HepG2 (cell line): ENCODE data around the gene MRPL2. TPM values are rescaled to one million over a fixed set of nuclear protein-coding genes. Genes with fewer than 3 reads are reported as not detected.

Experiments
- ARHGAP35 ChIP-seq: sonication (generic); formaldehyde crosslinking; IDR thresholded peaks from 2 replicates; pipeline ENCODE4 v1.9.0; 2022; ENCODE audit warnings: mild to moderate bottlenecking, inconsistent platforms, moderate library complexity, missing genetic modification reagents, borderline replicate concordance
- ERF ChIP-seq: IDR thresholded peaks from 2 replicates; pipeline ENCODE4 v1.6.1; 2018; ENCODE audit warnings: missing biosample characterization, missing genetic modification reagents
- FOXO1 ChIP-seq: sonication (generic); formaldehyde crosslinking; IDR thresholded peaks from 2 replicates; pipeline ENCODE4 v1.4.0; 2020; ENCODE audit warnings: missing genetic modification reagents
- GATAD1 ChIP-seq: IDR thresholded peaks from 2 replicates; pipeline ENCODE4 v1.6.1; 2016; ENCODE audit warnings: missing genetic modification reagents, missing compliant biosample characterization
- KMT2B ChIP-seq: IDR thresholded peaks from 2 replicates; pipeline ENCODE4 v1.6.1; 2016; ENCODE audit warnings: missing genetic modification reagents, missing compliant biosample characterization
- PHF20 ChIP-seq: sonication (generic); formaldehyde crosslinking; IDR thresholded peaks from 2 replicates; pipeline ENCODE4 v1.5.0; 2020; ENCODE audit warnings: mild to moderate bottlenecking, missing genetic modification reagents
- TEAD3 ChIP-seq: optimal IDR thresholded peaks from 2 replicates; pipeline ENCODE3; 2016; ENCODE audit warnings: borderline replicate concordance
- ZBTB7B ChIP-seq: sonication (generic); formaldehyde crosslinking; IDR thresholded peaks from 2 replicates; pipeline ENCODE4 v1.4.0; 2020; ENCODE audit warnings: missing genetic modification reagents
- ZNF101 ChIP-seq: sonication (generic); formaldehyde crosslinking; IDR thresholded peaks from 2 replicates; pipeline ENCODE4 v1.4.0; 2020; ENCODE audit warnings: mild to moderate bottlenecking, low read depth, missing genetic modification reagents, borderline replicate concordance
- ZNF543 ChIP-seq: sonication (generic); formaldehyde crosslinking; IDR thresholded peaks from 2 replicates; pipeline ENCODE4 v1.4.0; 2020; ENCODE audit warnings: mild to moderate bottlenecking, missing genetic modification reagents
- ZNF570 ChIP-seq: sonication (generic); formaldehyde crosslinking; IDR thresholded peaks from 2 replicates; pipeline ENCODE4 v1.4.0; 2020; ENCODE audit warnings: mild to moderate bottlenecking, missing genetic modification reagents, borderline replicate concordance
- ZNF781 ChIP-seq: sonication (generic); formaldehyde crosslinking; IDR thresholded peaks from 2 replicates; pipeline ENCODE4 v1.5.1; 2020; ENCODE audit warnings: borderline replicate concordance, mild to moderate bottlenecking, missing genetic modification reagents; ENCODE audit errors: not compliant biosample characterization
- ZNF816 ChIP-seq: sonication (generic); formaldehyde crosslinking; IDR thresholded peaks from 2 replicates; pipeline ENCODE4 v1.8.0; 2022; ENCODE audit warnings: missing genetic modification reagents, mild to moderate bottlenecking, borderline replicate concordance
- ZNF850 ChIP-seq: sonication (generic); formaldehyde crosslinking; conservative IDR thresholded peaks from 2 replicates; pipeline ENCODE4 v1.9.0; 2021; ENCODE audit warnings: mild to moderate bottlenecking, missing genetic modification reagents
- ZSCAN9 ChIP-seq: IDR thresholded peaks from 2 replicates; pipeline ENCODE4 v1.6.1; 2016; ENCODE audit warnings: borderline replicate concordance
- polyA plus RNA-seq, 8 experiments: library from polyadenylated mRNA; depleted of rRNA in 3 of 8; stranded (reverse) in 7 of 8; unstranded in 1 of 8; fragments of >200 nt; fragmentation: Illumina TruSeq in 4 of 8; extraction: Trizol in 4 of 8; gene quantifications; 2 replicates each; pipeline versions ENCODE4 v1.2.1 to v1.2.3, GENCODE V29; 2011 to 2016; ENCODE audit warnings: low read depth in 4 of 8, missing spikeins in 1 of 8, mixed read lengths in 1 of 8; ENCODE audit not compliant: insufficient read depth in 1 of 8
- total RNA-seq, 5 experiments: library from RNA; depleted of rRNA; stranded (reverse); fragments of >200 nt; fragmentation: Illumina TruSeq; extraction: Trizol; gene quantifications; 2 replicates each; pipeline ENCODE4 v1.2.3, GENCODE V29; 2016; ENCODE audit warnings: low read depth in 1 of 5
- TF ChIP-seq, protein P1 (sequence below): sonication (generic); formaldehyde crosslinking; IDR thresholded peaks from 2 replicates; pipeline ENCODE4 v1.4.0; 2020; ENCODE audit warnings: missing genetic modification reagents
- TF ChIP-seq, protein P2 (sequence below): sonication (generic); formaldehyde crosslinking; IDR thresholded peaks from 2 replicates; pipeline ENCODE4 v1.4.0; 2020; ENCODE audit warnings: mild to moderate bottlenecking, missing genetic modification reagents
- TF ChIP-seq, protein P3 (sequence below): sonication (generic); formaldehyde crosslinking; IDR thresholded peaks from 2 replicates; pipeline ENCODE4 v1.4.0; 2020; ENCODE audit warnings: mild to moderate bottlenecking, missing genetic modification reagents, borderline replicate concordance
- TF ChIP-seq, protein P4 (sequence below): sonication (generic); formaldehyde crosslinking; IDR thresholded peaks from 2 replicates; pipeline ENCODE4 v1.8.0; 2022; ENCODE audit warnings: missing genetic modification reagents, low read depth, mild to moderate bottlenecking, borderline replicate concordance

Gene MRPL2
- total and polyA plus RNA-seq, 2 of the 13 experiments (the other 11 are each of a cell fraction or from before 2014, with no cell fraction given): 56.8 to 65.6 TPM

DNA sequence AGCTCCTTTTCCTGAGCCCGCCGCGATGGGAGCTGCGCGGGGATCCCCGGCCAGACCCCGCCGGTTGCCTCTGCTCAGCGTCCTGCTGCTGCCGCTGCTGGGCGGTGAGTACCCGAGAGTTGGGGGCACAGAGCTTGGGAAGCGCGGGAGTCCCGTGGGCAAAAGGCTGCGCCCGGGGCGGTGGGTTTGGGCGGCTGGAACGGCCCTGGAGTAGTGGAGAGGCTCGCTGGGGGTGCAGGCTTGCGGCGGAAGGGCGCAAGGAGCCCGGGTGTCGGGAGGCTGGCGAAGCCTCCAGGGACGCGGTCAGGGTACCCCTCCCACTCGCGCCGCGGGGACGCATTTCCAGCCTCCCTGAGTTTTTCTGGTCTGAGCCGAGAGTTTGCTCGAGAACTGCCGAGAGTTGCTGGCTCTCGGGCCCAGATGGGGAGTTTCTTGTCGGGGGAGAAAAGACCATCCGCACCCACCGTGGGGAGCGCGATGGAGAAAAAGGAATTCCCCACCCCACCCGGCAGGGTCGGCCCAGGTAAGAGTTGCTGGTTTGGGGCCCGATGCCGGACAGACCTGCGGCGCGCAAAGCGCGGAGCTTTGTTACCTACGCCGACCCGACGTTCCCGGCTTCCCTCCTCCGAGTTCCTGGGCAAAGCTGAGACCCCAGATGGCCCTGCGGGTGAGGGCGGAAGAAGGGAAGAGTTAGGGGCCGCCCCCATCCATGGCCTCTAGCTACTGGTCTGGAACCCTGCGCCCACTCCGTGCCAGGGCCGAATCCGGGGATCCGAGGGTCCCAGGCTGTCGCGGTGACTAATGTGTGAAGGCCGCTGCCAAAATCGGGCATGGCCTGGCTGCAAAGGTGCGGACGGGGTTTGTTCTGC, 17.5 kb upstream of the MRPL2 start (continued):
- TF ChIP-seq, protein P1, sequence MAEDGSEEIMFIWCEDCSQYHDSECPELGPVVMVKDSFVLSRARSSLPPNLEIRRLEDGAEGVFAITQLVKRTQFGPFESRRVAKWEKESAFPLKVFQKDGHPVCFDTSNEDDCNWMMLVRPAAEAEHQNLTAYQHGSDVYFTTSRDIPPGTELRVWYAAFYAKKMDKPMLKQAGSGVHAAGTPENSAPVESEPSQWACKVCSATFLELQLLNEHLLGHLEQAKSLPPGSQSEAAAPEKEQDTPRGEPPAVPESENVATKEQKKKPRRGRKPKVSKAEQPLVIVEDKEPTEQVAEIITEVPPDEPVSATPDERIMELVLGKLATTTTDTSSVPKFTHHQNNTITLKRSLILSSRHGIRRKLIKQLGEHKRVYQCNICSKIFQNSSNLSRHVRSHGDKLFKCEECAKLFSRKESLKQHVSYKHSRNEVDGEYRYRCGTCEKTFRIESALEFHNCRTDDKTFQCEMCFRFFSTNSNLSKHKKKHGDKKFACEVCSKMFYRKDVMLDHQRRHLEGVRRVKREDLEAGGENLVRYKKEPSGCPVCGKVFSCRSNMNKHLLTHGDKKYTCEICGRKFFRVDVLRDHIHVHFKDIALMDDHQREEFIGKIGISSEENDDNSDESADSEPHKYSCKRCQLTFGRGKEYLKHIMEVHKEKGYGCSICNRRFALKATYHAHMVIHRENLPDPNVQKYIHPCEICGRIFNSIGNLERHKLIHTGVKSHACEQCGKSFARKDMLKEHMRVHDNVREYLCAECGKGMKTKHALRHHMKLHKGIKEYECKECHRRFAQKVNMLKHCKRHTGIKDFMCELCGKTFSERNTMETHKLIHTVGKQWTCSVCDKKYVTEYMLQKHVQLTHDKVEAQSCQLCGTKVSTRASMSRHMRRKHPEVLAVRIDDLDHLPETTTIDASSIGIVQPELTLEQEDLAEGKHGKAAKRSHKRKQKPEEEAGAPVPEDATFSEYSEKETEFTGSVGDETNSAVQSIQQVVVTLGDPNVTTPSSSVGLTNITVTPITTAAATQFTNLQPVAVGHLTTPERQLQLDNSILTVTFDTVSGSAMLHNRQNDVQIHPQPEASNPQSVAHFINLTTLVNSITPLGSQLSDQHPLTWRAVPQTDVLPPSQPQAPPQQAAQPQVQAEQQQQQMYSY (CRISPR knock-in tag): peak; percentile 98
- TF ChIP-seq ARHGAP35 (CRISPR knock-in tag) (0 out of 2 replicates have a peak, but pooled peaks have one; percentile 51), ZNF781 (CRISPR knock-in tag) (no peak), ZSCAN9 (CRISPR knock-in tag) (no peak), KMT2B (0 out of 2 replicates have a peak, but pooled peaks have one; percentile 28), ZNF101 (CRISPR knock-in tag) (peak; percentile 85; the same call in 1 of the 2 replicates), ZNF816 (peak; percentile 59; the same call in 1 of the 2 replicates), ZNF570 (CRISPR knock-in tag) (peak; percentile 28; the same call in 1 of the 2 replicates), ZNF543 (CRISPR knock-in tag) (peak; percentile 84; the same call in 1 of the 2 replicates), PHF20 (CRISPR knock-in tag) (peak; percentile 33; the same call in 1 of the 2 replicates), ZBTB7B (CRISPR knock-in tag) (peak; percentile 70; the same call in 1 of the 2 replicates), TEAD3 (CRISPR knock-in tag) (peak; percentile 36), ZNF850 (CRISPR knock-in tag) (peak; percentile 85; the same call in 1 of the 2 replicates), ERF (peak; percentile 52; the same call in 1 of the 2 replicates), FOXO1 (peak; percentile 19), GATAD1 (CRISPR knock-in tag) (0 out of 2 replicates have a peak, but pooled peaks have one; percentile 9)
- TF ChIP-seq, protein P2, sequence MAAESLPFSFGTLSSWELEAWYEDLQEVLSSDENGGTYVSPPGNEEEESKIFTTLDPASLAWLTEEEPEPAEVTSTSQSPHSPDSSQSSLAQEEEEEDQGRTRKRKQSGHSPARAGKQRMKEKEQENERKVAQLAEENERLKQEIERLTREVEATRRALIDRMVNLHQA (CRISPR knock-in tag): no peak
- TF ChIP-seq, protein P3, sequence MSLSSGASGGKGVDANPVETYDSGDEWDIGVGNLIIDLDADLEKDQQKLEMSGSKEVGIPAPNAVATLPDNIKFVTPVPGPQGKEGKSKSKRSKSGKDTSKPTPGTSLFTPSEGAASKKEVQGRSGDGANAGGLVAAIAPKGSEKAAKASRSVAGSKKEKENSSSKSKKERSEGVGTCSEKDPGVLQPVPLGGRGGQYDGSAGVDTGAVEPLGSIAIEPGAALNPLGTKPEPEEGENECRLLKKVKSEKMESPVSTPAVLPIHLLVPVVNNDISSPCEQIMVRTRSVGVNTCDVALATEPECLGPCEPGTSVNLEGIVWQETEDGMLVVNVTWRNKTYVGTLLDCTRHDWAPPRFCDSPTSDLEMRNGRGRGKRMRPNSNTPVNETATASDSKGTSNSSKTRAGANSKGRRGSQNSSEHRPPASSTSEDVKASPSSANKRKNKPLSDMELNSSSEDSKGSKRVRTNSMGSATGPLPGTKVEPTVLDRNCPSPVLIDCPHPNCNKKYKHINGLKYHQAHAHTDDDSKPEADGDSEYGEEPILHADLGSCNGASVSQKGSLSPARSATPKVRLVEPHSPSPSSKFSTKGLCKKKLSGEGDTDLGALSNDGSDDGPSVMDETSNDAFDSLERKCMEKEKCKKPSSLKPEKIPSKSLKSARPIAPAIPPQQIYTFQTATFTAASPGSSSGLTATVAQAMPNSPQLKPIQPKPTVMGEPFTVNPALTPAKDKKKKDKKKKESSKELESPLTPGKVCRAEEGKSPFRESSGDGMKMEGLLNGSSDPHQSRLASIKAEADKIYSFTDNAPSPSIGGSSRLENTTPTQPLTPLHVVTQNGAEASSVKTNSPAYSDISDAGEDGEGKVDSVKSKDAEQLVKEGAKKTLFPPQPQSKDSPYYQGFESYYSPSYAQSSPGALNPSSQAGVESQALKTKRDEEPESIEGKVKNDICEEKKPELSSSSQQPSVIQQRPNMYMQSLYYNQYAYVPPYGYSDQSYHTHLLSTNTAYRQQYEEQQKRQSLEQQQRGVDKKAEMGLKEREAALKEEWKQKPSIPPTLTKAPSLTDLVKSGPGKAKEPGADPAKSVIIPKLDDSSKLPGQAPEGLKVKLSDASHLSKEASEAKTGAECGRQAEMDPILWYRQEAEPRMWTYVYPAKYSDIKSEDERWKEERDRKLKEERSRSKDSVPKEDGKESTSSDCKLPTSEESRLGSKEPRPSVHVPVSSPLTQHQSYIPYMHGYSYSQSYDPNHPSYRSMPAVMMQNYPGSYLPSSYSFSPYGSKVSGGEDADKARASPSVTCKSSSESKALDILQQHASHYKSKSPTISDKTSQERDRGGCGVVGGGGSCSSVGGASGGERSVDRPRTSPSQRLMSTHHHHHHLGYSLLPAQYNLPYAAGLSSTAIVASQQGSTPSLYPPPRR (CRISPR knock-in tag): peak; percentile 60; the same call in 1 of the 2 replicates
- TF ChIP-seq, protein P4, sequence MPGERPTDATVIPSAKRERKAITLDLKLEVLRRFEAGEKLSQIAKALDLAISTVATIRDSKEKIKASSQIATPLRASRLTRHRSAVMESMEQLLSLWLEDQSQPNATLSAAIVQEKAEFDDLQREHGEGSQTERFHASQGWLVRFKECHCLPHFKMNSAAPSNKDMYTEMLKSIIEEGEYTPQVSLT (CRISPR knock-in tag): no peak; the same call in 1 of the 2 replicates
